Occipital lobe (tissue), 2 donors: ENCODE measurements around the gene ZDHHC12. TPM values are rescaled to one million over a fixed set of nuclear protein-coding genes. Genes with fewer than 3 reads are reported as not detected.

Experiments used
- DNase-seq: peaks from one replicate; lab custom pipeline; 2025; lab: John Stamatoyannopoulos, UW
- total RNA-seq: library from RNA; depleted of rRNA; stranded (reverse); fragments of >200 nt; gene quantifications from one replicate; pipeline ENCODE4 v1.2.3, GENCODE V29; 2014

The ZDHHC12 gene
- total RNA-seq, 1 donor from 2014 or later, result 0.94 TPM

DNA sequence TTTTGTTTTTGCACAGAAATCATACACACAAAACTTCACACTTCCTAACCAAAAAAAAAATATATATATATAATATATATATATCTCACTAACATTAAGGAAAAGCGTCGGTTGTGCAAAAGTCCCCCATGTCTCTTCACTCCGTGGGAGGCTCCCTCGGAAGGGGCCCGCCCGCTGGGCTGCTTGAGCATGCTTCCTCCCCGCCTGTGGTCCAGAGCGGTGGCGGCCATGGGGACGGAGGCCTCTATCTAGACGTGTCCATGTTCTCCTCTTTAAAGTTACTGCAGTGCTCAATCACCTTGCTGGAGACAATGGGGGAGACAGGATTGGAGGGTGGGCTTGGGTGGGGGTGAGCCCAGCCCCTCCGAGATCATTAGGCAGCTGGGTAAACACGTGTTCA, 7.2 kb upstream of the ZDHHC12 start:
- DNase-seq, result no peak

DNA sequence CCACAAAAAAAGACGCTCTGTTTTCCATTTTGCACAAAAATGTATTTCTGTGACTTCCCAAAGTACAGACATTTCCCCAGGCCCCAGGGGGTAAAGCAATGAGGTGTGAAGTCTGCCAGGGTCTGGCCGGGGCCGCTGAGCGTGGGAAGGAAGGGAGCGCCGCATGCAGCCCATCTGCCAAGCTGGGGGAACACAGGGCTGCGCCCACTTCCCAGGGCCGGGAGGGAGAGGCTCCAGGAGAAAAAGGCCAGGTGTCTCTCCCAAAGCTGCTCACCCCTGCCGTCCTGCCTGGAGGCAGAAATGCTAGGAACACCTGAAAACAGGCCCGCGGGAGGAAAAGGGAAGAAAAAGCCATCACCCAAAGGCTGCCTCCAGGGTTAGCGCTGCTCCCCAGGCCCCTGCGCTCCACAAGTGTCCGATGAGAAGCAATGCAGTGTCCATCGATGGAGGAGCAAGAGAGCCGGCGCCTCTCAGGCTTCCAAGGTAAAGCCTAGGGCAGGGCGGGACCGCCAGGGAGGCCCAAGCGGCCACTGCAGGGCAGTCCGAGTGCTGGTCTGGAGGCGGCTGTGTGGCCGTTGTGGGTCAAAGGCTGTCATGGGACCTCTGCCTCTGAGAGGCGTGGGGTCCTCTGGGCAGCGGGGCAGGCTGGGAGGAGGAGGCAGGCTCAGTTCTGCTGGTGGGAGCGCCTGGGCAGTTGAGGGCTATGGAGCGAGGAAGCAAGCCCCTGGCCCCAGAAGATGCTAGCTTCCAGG, 6.0 kb upstream of the ZDHHC12 start:
- DNase-seq, result no peak

DNA sequence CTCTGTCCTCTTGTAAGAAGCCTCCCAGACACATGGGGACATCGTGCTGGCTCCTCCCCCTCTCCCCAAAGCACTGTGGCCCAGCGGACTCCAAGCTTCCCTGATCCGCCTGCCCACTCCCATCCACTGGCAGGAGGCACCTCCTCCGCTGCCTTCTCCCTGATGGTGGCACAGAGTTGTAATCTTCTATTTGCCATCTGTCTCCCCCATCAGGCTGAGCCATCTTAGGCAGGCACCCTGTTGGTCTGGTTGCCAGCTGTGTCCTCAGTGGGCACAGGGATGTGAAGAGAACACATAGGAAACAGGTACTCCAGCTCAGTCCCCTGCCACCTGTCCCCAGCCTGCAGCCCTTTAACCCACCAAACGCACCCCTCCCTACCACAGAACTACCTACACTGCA, 5.4 kb upstream of the ZDHHC12 start:
- no peak for DNase-seq

DNA sequence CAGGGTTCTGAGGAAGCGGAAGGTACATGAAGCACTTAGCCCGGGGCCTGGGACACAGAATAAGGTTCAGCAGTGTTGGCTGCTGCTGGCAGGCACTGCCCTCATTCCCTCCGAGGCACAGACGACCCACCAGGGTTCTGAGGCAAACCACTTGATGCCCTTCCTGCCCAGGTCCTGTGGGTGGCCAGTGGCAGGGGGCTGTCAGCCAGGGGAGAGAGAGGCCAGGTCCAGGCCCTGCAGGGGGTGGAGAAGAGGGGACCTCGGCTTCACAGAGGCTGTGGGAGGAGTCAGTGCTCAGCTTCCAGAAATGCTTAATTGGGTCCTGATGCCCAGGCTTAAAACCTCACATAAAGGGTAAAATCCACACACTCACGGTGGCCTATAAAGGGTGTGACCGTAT, 4.4 kb upstream of the ZDHHC12 start:
- DNase-seq, result no peak

DNA sequence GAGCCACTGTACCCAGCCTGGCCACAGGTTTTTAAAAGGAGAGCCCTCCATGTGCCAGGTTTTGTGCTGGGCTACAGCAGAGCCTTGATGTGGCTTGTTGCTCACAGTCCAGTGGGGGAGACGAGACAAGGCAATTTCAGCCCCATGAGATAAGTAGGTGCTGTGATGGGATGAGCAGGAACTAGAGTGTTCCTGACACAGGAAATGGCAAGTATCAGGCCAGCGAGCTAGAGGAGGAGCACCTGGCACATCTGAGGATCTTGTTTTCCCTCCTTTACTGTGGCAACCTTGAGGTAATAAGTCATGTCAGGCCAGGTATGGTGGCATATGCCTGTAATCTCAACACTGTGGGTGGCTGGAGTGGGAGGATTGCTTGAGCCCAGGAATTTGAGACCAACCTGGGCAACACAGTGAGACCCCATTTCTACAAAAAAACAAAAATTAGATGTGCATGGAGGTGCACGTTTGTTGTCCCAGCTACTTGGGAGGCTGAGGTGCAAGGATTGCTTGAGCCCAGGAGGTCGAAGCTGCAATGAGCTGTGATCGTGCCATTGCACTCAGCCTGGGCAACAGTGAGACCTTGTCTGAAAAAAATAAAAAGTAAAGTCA, 3.8 kb upstream of the ZDHHC12 start:
- no peak for DNase-seq

DNA sequence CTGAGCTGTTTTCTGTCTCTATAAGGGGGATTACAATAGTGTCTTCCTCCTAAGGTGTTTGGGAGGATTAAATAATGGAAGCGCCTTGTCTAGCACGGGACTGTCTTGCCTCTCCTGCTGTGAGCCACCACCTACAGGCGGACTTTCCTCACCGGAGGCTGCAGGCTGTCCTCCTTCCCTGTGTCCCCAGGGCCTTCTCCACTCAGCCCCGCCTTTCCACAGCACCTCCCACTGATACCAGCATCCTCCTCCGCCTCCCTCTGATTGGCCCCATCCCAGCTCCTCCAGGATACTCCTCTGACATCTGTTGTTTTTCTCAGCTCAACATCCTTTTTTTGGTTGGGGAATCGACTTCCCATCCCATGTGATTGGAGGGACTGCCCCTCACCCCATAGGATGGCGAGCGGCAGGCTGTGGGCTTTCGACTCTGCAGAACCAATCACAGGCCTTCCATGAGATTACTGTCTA, 851 bp upstream of the ZDHHC12 start:
- peak; percentile 85 for DNase-seq

DNA sequence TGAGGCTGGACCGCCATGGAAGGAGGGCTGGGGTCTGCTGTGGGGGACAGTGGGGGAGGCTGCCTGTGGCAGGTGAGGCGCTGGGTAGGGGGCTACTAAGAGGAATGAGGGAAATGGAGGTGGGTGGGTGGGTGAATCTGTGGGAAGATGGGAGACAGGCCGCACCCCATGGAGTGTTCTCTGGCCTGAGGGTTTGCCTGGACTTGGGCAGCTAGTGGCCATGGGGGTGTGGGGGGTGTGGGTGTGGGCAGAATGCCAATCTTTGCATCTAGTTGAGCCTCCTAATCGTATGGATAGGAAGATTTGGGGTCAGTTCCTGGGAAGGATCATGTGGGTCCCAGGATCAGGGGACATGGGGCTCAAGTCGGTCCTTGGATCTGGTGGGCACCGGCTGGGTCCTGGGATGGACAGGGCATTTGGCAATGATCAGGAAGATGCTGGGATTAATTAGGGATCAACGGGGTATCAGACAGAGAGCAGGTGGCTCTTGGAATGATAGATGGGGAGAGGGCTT, 518 bp downstream of the ZDHHC12 start:
- no peak for DNase-seq

DNA sequence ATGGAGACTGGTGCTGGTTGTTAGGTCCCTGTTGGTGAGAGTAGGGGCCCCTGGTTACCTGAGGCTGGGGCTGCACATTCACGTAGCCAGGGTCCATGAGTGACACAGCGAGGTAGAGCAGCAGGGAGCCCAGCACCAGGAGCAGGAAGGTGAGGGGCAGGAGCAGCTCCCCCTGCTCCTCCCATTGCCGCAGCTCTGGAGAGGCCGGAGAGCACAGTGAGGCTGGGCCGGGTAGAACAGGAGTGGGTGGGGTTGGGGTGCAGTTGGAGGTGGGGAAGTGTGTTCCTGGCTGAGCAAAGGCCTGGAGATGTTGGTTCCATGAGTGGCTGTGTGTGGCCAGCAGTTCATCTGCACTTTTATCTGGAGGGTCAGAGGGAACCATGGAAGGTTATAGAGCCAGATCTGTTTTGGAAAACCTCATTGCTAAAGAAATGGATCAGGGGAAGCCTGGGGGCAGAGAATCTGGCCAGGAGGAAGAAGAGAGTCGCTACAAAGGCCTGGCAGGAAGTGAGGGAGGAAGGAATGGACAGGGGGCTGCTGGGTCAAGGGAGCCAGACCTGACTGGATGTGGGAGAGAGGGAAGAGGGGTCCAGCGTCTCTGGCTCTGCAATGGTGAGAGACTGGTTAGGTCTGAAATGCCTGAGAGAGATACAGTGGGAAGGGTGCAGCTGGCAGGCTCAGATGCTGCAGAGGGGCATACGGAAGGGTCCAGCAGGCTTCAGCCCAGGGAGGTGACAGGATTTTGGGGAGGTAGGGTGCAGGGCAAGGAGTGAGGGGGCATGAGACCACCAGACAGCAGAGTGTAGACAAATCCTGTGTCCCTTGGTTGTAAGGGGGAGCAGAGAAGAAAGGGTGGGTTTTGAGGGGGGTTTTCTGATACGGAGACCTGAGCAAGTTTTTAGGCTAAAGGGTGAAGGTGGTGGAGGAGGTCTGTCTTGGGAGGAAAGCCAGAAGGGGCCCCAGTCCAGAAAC, 1.3 kb downstream of the ZDHHC12 start:
- no peak for DNase-seq

DNA sequence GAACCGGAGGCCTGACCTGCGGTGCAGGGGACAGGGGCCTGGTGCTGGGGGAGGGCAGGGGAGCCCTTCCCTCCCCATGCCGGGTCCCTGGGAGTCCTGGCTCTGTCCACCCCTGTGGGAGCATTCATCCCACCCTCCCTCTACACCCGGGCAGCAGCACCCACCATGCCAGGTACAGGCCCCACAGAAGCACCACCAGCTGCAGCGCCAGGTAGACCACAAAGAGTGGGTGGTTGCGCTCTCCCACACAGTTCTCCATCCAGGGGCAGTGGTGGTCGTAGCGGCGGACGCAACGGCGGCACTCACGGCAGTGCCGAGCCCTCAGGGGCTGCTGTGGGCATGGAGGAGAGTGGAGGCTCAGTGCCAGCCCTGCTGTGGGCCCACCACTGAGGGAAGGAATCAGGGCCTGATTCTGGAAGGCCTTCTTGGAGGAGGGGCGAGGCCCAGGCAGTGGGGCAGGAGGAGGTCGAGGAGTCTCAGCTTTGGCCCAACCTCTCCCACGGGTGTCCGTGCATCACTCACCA, 2.4 kb downstream of the ZDHHC12 start:
- no peak for DNase-seq

DNA sequence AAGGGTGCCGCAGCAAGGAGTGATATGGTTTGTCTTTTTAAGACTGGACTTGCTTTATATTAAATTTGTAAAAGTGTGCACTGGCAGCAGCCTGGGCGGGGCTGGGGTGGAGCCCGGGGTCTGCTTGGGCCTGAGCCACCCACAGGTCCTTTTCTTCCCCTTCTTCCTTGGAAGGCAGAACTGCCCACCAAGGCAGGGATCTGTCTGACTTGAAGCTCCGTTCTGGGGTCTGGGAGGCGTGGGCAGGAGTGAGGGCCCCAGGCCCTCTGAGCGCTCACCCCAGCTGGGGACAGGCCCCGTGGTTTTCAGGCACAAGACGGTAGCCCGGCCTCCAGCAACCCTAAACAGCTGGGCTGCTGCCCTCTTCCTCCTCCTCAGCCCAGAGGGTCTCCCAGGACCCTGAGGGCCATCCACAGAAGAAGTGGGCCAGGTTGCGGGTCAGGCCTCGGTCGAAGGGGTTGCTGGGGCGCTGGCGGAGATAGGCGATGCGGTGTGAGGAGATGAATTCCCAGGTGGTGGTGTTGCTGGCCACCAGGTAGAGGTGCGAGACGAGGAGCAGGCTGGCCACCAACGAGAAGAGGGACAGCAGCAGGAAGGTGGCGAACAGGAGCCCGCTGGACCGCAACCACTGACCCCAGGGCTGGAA, 3.0 kb downstream of the ZDHHC12 start:
- DNase-seq, result no peak

DNA sequence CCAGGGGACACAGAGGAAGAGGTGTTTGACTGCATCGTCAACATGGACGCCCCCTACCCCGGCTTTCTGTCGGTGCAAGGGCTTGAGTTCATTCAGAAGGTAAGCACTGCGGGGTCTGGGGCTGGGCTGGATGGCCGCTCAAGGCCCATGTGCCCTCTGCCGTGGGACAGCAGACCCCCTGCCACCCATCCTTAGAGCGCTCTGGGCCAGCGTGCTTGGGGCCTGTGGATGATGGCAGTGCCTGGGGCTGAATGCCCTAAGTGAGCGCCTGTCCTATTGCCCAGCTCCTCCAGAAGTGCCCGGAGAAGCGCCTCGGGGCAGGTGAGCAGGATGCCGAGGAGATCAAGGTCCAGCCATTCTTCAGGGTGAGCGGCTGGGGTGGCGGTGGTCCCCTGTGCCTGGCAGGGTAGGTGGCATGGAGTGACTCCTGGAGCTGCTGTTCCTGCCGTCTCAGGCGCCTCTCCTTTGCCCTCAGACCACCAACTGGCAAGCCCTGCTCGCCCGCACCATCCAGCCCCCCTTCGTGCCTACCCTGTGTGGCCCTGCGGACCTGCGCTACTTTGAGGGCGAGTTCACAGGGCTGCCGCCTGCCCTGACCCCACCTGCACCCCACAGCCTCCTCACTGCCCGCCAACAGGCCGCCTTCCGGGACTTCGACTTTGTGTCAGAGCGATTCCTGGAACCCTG, 3.9 kb downstream of the ZDHHC12 start:
- no peak for DNase-seq

DNA sequence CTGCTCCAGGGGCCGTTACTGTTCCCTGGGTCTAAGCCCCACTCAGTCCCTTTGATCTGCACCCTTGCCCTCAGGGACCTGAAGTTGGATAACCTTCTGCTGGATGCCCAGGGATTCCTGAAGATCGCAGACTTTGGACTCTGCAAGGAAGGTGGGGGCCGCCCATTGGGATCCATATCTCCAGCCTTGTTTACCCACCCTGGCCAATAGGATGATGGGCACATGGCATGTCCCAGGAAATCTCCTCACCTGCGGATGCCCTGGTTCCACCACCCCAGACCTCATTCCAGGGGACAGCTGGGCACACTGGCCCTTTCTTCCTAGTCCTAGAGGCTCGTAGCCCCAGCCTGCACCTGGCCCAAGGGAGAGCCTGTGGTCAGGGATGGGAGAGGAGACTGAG, 5.5 kb downstream of the ZDHHC12 start:
- DNase-seq, result no peak

DNA sequence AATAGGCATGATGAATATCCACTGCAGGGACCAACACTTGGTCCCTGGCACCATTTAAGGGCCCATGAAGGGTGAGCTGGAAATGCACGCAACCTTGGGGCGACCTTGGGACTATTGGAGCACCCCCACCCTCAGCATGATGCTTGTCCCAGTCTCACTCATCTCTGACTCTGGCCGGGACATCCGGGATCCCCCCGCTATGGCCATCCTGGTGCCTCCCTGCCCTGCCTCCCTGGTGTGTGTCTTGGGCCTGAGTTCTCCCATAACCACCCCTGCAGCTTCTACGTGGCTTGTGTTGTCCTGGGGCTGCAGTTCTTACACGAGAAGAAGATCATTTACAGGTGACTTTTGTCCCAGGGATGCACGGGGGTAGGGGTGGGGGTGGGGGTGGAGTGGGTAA, 5.9 kb downstream of the ZDHHC12 start:
- DNase-seq, result no peak

DNA sequence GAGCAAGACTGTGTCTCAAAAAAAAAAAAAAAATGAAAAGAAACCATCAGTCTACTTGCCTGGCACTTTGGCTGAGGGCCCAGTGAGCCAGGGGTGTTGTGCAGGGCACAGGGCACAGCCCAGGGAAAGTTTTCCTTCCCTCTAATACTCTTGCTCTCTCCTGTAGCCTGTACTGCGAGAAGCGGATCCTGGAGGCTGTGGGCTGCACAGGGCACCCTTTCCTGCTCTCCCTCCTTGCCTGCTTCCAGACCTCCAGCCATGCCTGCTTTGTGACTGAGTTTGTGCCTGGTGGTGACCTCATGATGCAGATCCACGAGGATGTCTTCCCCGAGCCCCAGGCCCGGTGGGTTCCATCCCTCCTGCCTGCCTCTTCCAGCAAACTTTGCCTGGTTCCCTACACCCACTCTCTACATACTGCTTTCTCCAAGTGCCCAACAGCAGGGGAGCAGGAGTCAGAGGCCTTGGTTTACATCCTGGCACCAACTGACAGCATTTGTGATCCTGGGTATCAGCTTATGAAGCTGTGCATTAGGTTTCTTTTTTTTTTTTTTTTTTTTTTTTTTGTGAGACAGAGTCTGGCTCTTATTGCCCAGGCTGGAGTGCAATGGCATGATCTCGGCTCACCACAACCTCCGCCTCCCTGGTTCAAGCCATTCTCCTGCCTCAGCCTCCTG, 7.2 kb downstream of the ZDHHC12 start:
- DNase-seq, result no peak

DNA sequence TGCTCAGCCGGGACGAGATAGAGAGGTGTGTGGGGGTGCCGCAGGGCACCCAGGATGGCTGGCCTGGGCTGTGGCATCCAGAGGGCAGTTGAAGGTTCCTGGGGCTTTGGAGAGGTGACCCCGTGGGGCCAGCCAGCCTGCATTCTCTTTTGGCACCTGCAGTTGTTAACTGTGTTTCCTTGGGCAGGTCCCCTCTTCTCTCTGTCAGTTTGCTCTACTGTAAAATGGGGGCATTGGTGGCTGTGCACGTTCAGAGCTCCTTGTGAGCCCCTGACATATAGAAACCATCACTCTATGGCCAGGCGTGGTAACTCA, 8.5 kb downstream of the ZDHHC12 start:
- no peak for DNase-seq

DNA sequence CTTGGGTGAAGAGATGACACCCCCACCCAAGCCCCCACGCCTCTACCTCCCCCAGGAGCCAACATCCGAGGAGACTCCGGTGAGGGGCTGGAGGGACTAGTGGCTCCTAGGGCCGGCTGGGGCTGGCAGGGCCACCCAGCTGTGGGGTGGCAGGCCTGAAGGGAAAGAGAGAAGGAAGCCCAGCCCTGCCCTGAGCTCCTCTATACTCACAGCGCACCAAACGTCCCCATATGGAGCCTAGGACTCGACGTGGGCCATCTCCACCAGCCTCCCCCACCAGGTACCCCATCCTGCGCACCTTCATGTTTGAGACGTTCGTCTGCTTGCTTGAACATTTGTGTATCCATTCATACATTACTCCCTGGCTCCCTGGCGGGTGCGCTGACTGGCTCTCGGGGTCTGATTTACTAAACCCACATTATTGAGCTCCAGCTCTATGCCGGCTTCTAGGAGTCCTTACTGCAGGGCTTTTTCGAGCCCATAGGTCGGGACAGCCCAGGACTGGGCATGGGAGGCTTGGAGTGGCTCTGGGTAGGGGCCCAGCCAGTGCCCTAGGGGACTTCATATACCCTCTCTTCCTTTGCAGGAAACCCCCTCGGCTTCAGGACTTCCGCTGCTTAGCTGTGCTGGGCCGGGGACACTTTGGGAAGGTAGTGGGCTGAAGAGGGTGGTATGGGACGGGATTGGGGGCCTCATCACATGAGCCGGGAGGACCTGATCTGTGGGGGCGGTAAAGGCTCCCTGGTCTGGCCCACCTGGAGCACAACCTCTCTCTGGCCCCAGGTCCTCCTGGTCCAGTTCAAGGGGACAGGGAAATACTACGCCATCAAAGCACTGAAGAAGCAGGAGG, 9.1 kb downstream of the ZDHHC12 start:
- DNase-seq, result no peak

DNA sequence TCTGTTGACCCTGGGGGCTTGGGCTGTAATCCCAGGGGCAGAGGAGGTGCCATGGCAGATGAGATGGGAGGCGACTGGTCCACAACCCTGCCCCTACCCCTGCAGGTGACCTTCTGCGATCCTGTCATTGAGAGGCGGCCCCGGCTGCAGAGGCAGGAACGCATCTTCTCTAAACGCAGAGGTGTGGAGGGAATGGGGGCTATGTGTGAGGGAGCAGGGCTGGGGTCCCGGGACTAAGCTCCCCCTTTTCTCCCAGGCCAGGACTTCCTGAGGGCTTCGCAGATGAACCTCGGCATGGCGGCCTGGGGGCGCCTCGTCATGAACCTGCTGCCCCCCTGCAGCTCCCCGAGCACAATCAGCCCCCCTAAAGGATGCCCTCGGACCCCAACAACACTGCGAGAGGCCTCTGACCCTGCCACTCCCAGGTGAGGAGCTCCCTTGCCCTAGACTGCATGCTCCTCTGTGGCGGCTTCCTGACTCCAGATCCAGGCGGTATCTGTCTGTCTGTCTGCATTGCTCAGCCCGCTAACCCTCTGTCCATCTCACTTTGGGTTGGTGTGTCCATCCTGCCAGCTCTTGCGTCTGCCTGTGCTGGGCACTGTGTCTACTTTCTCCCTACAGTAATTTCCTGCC, 9.9 kb downstream of the ZDHHC12 start:
- DNase-seq, result no peak

DNA sequence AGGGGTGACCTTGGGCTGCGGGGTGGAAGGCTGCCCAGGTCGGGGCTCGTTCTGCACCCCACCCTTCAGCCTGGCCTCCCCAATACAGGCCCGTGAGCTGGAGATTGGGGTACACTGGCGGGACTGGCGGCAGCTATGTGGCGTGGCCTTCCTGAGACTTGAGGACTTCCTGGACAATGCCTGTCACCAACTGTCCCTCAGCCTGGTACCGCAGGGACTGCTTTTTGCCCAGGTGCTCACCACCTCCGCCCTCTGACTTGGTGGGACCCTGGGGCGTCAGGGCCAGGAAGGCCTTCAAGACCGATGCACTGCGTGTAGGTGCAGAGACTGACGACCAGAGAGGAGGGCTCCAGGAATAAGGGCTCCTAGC, 10.5 kb downstream of the ZDHHC12 start:
- no peak for DNase-seq
